ENCODE data around the gene ZNF628. TPM values are rescaled to one million over a fixed set of nuclear protein-coding genes. Genes with fewer than 3 reads are reported as not detected.

Gene ZNF628
- total and polyA plus RNA-seq, 2 of the 8 experiments (the other 6 are each of a cell fraction or from before 2014, with no cell fraction given): 1.7 to 10.8 TPM

DNA sequence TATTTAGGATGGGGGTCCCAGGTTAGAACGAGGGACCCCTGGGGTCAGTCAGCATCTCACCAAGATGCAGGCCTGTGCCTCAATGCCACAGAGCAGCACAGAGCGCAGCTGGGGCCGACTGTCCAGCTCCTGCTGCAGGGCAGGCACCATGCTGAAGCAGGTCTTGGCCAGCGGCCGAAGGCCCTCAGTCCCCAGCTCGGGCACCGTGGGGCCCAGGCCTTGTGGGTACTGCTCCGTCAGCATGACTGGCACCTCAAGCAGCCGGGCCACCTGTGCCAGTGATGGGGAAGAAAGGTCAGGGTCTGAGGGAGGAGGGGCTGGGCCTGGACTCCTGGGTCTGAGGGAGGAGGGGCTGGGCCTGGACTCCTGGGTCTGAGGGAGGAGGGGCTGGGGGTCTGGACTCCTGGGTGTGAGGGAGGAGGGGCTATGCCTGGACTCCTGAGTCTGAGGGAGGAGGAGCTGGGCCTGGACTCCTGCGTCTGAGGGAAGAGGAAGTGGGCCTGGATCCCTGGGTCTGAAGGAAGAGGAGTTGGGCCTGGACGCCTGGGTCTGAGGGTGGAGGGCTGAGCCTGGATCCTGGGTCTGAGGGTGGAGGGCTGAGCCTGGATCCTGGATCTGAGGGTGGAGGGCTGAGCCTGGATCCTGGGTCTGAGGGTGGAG, 20.7 kb upstream of the ZNF628 start:
- H3K27ac ChIP-seq (ENCODE audit: low read depth, low read length): no peak overlapping the region
- peaks cover 0 to 11% (median 4%) of the 10 kb centered on the region in 4 experiments; a peak in 5 of 7 replicates for H3K4me1 ChIP-seq (replicated peaks in 1 of 4; ENCODE audit: control insufficient read depth in 3 of 4, insufficient read depth in 4 of 4, low read length in 3 of 4)
- no peak overlapping the region for H4K91ac ChIP-seq (replicated peaks; ENCODE audit: insufficient read length, low read length)
- H2BK5ac ChIP-seq (ENCODE audit: low read depth, low read length): no peak overlapping the region
- no peak overlapping the region for H4K5ac ChIP-seq (ENCODE audit: insufficient read length, low read depth, low read length)
- H3K23me2 ChIP-seq (ENCODE audit: low read depth, low read length): peaks cover 6% of the 10 kb centered on the region; the same call in 1 of the 2 replicates
- ChIA-PET POLR2A (ENCODE audit: partially characterized antibody) (interaction anchor here (0.7 kb wide), 1 partner anchor 25 kb away, joined by 3 read pairs; no protein-coding TSS in a partner anchor), CTCF (ENCODE audit: partially characterized antibody) (interaction anchor here (1.5 kb wide), 1 partner anchor 9 kb away, joined by 5 read pairs; no protein-coding TSS in a partner anchor)
- peaks cover 2 to 8% of the 10 kb centered on the region in 2 experiments for H4K20me1 ChIP-seq (replicated peaks in 1 of 2; ENCODE audit: control insufficient read depth in 1 of 2, insufficient read depth in 2 of 2, low read length in 2 of 2)
- H2AK5ac ChIP-seq (ENCODE audit: low read depth, low read length): no peak overlapping the region
- WGBS, 2 experiments (ENCODE audit: extremely low coverage in 1 of 2, insufficient coverage in 1 of 2, insufficient read length in 1 of 2, insufficient replicate concordance in 2 of 2, low coverage in 1 of 2, low lambda C conversion rate in 2 of 2, missing lambda C conversion rate in 1 of 2): 89% methylated on average over 11 of the region's 11 CpGs; no CpG with 5 or more reads in 1 of the 2 experiments
- H3K23ac ChIP-seq (ENCODE audit: insufficient read length): no peak overlapping the region
- H2BK12ac ChIP-seq (ENCODE audit: low read depth, low read length): no peak overlapping the region
- no peaks in the 10 kb centered on the region for H3K9me3 ChIP-seq (ENCODE audit: insufficient read depth in 2 of 2, low read depth in 1 of 2, low read length in 1 of 2)
- H3K14ac ChIP-seq (ENCODE audit: insufficient read length): no peak overlapping the region
- peaks cover 0 to 13% of the 10 kb centered on the region in 2 experiments; a peak in 2 of 4 replicates for H3K79me2 ChIP-seq (ENCODE audit: control insufficient read depth in 1 of 2, insufficient read depth in 2 of 2, low read length in 2 of 2)
- no peak for DNase-seq (ENCODE audit: low read depth in 1 of 2, low spot score in 2 of 2)
- H3K4me2 ChIP-seq (ENCODE audit: insufficient read depth in 1 of 2, low read depth in 2 of 2, low read length in 2 of 2): no peak overlapping the region
- peaks cover 10 to 18% (median 17%) of the 10 kb centered on the region in 4 experiments for H3K27me3 ChIP-seq (replicated peaks in 1 of 4; ENCODE audit: control insufficient read depth in 3 of 4, extremely low read depth in 1 of 4, insufficient read depth in 3 of 4, low read length in 3 of 4)
- H4K8ac ChIP-seq (ENCODE audit: extremely low read depth, insufficient read depth, low read length): no peak overlapping the region
- peaks cover 13% of the 10 kb centered on the region for H3K79me1 ChIP-seq (ENCODE audit: low read depth, low read length)
- H2AFZ ChIP-seq (ENCODE audit: low read length): no peak overlapping the region
- peaks cover 0 to 5% (median 0%) of the 10 kb centered on the region in 4 experiments; a peak in 2 of 8 replicates for H3K36me3 ChIP-seq (ENCODE audit: control insufficient read depth in 2 of 4, insufficient read depth in 4 of 4, low read length in 3 of 4)
- H2BK120ac ChIP-seq (replicated peaks; ENCODE audit: low read depth, low read length): no peak overlapping the region
- no peak overlapping the region for H3K9ac ChIP-seq (replicated peaks in 1 of 4; ENCODE audit: extremely low read depth in 1 of 4, low read depth in 3 of 4, low read length in 3 of 4)
- no peak overlapping the region for H3K56ac ChIP-seq (replicated peaks; ENCODE audit: insufficient read length, low read depth, low read length)
- no peak overlapping the region for H3K18ac ChIP-seq (ENCODE audit: extremely low read depth, low read length)
- H2BK15ac ChIP-seq (ENCODE audit: low read length): no peak overlapping the region
- FAIRE-seq: no peak
- H2BK20ac ChIP-seq (ENCODE audit: low read length): no peak overlapping the region
- no peak overlapping the region for H3K4me3 ChIP-seq (ENCODE audit: extremely low read depth in 1 of 4, insufficient read depth in 2 of 4, low read depth in 3 of 4, low read length in 4 of 4)
- H3K4ac ChIP-seq (replicated peaks; ENCODE audit: insufficient read length, low read depth, low read length): no peak overlapping the region
- TF ChIP-seq SAP30 (IDR thresholded peaks at IDR 0.05; ENCODE audit: insufficient read depth, insufficient replicate concordance, low read length): no peak
- no peak for TF ChIP-seq ASH2L (IDR thresholded peaks at IDR 0.05; ENCODE audit: low read length)
- no peak for TF ChIP-seq JUND (IDR thresholded peaks at IDR 0.05; ENCODE audit: low read length)
- no peak for TF ChIP-seq EP300 (IDR thresholded peaks at IDR 0.05; ENCODE audit: borderline replicate concordance in 1 of 2, low read depth in 2 of 2, low read length in 2 of 2)
- TF ChIP-seq PHF8 (conservative IDR thresholded peaks at IDR 0.05; ENCODE audit: low read depth, low read length): no peak
- TF ChIP-seq, protein P1, sequence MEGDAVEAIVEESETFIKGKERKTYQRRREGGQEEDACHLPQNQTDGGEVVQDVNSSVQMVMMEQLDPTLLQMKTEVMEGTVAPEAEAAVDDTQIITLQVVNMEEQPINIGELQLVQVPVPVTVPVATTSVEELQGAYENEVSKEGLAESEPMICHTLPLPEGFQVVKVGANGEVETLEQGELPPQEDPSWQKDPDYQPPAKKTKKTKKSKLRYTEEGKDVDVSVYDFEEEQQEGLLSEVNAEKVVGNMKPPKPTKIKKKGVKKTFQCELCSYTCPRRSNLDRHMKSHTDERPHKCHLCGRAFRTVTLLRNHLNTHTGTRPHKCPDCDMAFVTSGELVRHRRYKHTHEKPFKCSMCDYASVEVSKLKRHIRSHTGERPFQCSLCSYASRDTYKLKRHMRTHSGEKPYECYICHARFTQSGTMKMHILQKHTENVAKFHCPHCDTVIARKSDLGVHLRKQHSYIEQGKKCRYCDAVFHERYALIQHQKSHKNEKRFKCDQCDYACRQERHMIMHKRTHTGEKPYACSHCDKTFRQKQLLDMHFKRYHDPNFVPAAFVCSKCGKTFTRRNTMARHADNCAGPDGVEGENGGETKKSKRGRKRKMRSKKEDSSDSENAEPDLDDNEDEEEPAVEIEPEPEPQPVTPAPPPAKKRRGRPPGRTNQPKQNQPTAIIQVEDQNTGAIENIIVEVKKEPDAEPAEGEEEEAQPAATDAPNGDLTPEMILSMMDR (IDR thresholded peaks at IDR 0.05; ENCODE audit: control extremely low read depth in 1 of 3, insufficient read depth in 1 of 3, low read depth in 1 of 3, low read length in 3 of 3): no peak
- no peak for TF ChIP-seq KDM1A (IDR thresholded peaks at IDR 0.05; ENCODE audit: borderline replicate concordance, low read length)
- no peak for TF ChIP-seq SUZ12 (IDR thresholded peaks at IDR 0.05; ENCODE audit: low read length)
